OCI-LY7 (cell line): ENCODE results near the gene TNMD.

Experiments used
- CTCF ChIP-seq: fragments of 200-600 bp; sonication (generic); conservative IDR thresholded peaks from 2 replicates; pipeline ENCODE4 v1.5.1; 2014; ENCODE audit warnings: mild to moderate bottlenecking, antibody characterized with exemption, low read length, moderate library complexity, mixed read lengths
- EZH2phosphoT487 ChIP-seq: fragments of 200-600 bp; sonication (generic); IDR thresholded peaks from 2 replicates; pipeline ENCODE4 v1.6.1; 2018; ENCODE audit warnings: low read depth, borderline replicate concordance, mild to moderate bottlenecking, mixed run types, antibody characterized with exemption, low read length, moderate library complexity, mixed read lengths

GRCh38 chrX:100611951-100612350 is 27.2 kb downstream of the TNMD start:
- TF ChIP-seq CTCF (no peak), EZH2phosphoT487 (no peak)
